ENCODE measurements around the gene ACVR1B.

The ACVR1B gene

GRCh38 chr12:51911307-51911706, 40.2 kb upstream of the ACVR1B start:
- peaks cover 5% of the 10 kb centered on the region for H3K4me1 ChIP-seq (ENCODE audit: control insufficient read depth, insufficient read depth, low read length)
- H3K27me3 ChIP-seq (ENCODE audit: control insufficient read depth, insufficient read depth, low read length), result peaks cover 45% of the 10 kb centered on the region
- H3K36me3 ChIP-seq (ENCODE audit: control insufficient read depth, insufficient read depth, low read length), result no peaks in the 10 kb centered on the region
- H3K9ac ChIP-seq (ENCODE audit: low read depth, low read length), result no peak overlapping the region
- no peak overlapping the region for H3K4me3 ChIP-seq (ENCODE audit: low read depth, low read length)
- no peaks in the 10 kb centered on the region for H3K9me3 ChIP-seq (ENCODE audit: control insufficient read depth, insufficient read depth, low read length)

GRCh38 chr12:51911788-51912711, 39.4 kb upstream of the ACVR1B start:
- Histone ChIP-seq H3K27me3 (ENCODE audit: control insufficient read depth, insufficient read depth, low read length) (peaks cover 38% of the 10 kb centered on the region), H3K36me3 (ENCODE audit: control insufficient read depth, insufficient read depth, low read length) (no peaks in the 10 kb centered on the region), H3K9ac (ENCODE audit: low read depth, low read length) (no peak overlapping the region), H3K4me3 (ENCODE audit: low read depth, low read length) (no peak overlapping the region), H3K4me1 (ENCODE audit: control insufficient read depth, insufficient read depth, low read length) (peaks cover 5% of the 10 kb centered on the region), H3K9me3 (ENCODE audit: control insufficient read depth, insufficient read depth, low read length) (no peaks in the 10 kb centered on the region)

GRCh38 chr12:51913071-51914033, 38.1 kb upstream of the ACVR1B start:
- H3K4me1 ChIP-seq (ENCODE audit: control insufficient read depth, insufficient read depth, low read length), result peaks cover 5% of the 10 kb centered on the region
- H3K4me3 ChIP-seq (ENCODE audit: low read depth, low read length), result no peak overlapping the region
- no peaks in the 10 kb centered on the region for H3K36me3 ChIP-seq (ENCODE audit: control insufficient read depth, insufficient read depth, low read length)
- H3K9me3 ChIP-seq (ENCODE audit: control insufficient read depth, insufficient read depth, low read length), result no peaks in the 10 kb centered on the region
- no peak overlapping the region for H3K9ac ChIP-seq (ENCODE audit: low read depth, low read length)
- H3K27me3 ChIP-seq (ENCODE audit: control insufficient read depth, insufficient read depth, low read length), result peaks cover 27% of the 10 kb centered on the region

GRCh38 chr12:51914034-51914923, 37.2 kb upstream of the ACVR1B start:
- peaks cover 18% of the 10 kb centered on the region for H3K27me3 ChIP-seq (ENCODE audit: control insufficient read depth, insufficient read depth, low read length)
- peaks cover 5% of the 10 kb centered on the region for H3K4me1 ChIP-seq (ENCODE audit: control insufficient read depth, insufficient read depth, low read length)
- H3K9me3 ChIP-seq (ENCODE audit: control insufficient read depth, insufficient read depth, low read length), result no peaks in the 10 kb centered on the region
- H3K36me3 ChIP-seq (ENCODE audit: control insufficient read depth, insufficient read depth, low read length), result no peaks in the 10 kb centered on the region
- no peak overlapping the region for H3K4me3 ChIP-seq (ENCODE audit: low read depth, low read length)
- no peak overlapping the region for H3K9ac ChIP-seq (ENCODE audit: low read depth, low read length)

- H3K4me3 ChIP-seq (ENCODE audit: low read depth, low read length), result no peak overlapping the region
- H3K9me3 ChIP-seq (ENCODE audit: control insufficient read depth, insufficient read depth, low read length), result no peaks in the 10 kb centered on the region
- H3K9ac ChIP-seq (ENCODE audit: low read depth, low read length), result no peak overlapping the region
- no peaks in the 10 kb centered on the region for H3K36me3 ChIP-seq (ENCODE audit: control insufficient read depth, insufficient read depth, low read length)
- peaks cover 14% of the 10 kb centered on the region for H3K27me3 ChIP-seq (ENCODE audit: control insufficient read depth, insufficient read depth, low read length)
- H3K4me1 ChIP-seq (ENCODE audit: control insufficient read depth, insufficient read depth, low read length), result peaks cover 5% of the 10 kb centered on the region
These were observed 36.4 kb upstream of the ACVR1B start for GRCh38 chr12:51915003-51915625.

GRCh38 chr12:51915951-51916350, 35.5 kb upstream of the ACVR1B start:
- Histone ChIP-seq H3K4me3 (ENCODE audit: low read depth, low read length) (no peak overlapping the region), H3K36me3 (ENCODE audit: control insufficient read depth, insufficient read depth, low read length) (no peaks in the 10 kb centered on the region), H3K9ac (ENCODE audit: low read depth, low read length) (no peak overlapping the region), H3K27me3 (ENCODE audit: control insufficient read depth, insufficient read depth, low read length) (peaks cover 11% of the 10 kb centered on the region), H3K9me3 (ENCODE audit: control insufficient read depth, insufficient read depth, low read length) (no peaks in the 10 kb centered on the region), H3K4me1 (ENCODE audit: control insufficient read depth, insufficient read depth, low read length) (peaks cover 5% of the 10 kb centered on the region)

- Histone ChIP-seq H3K4me1 (ENCODE audit: control insufficient read depth, insufficient read depth, low read length) (peaks cover 8% of the 10 kb centered on the region), H3K27me3 (ENCODE audit: control insufficient read depth, insufficient read depth, low read length) (peaks cover 7% of the 10 kb centered on the region), H3K4me3 (ENCODE audit: low read depth, low read length) (no peak overlapping the region), H3K9me3 (ENCODE audit: control insufficient read depth, insufficient read depth, low read length) (no peaks in the 10 kb centered on the region), H3K9ac (ENCODE audit: low read depth, low read length) (no peak overlapping the region), H3K36me3 (ENCODE audit: control insufficient read depth, insufficient read depth, low read length) (no peaks in the 10 kb centered on the region)
These were observed 34.4 kb upstream of the ACVR1B start for GRCh38 chr12:51917041-51917590.

- H3K9me3 ChIP-seq (ENCODE audit: control insufficient read depth, insufficient read depth, low read length), result no peaks in the 10 kb centered on the region
- H3K4me1 ChIP-seq (ENCODE audit: control insufficient read depth, insufficient read depth, low read length), result peaks cover 10% of the 10 kb centered on the region
- H3K9ac ChIP-seq (ENCODE audit: low read depth, low read length), result no peak overlapping the region
- H3K36me3 ChIP-seq (ENCODE audit: control insufficient read depth, insufficient read depth, low read length), result no peaks in the 10 kb centered on the region
- no peak overlapping the region for H3K4me3 ChIP-seq (ENCODE audit: low read depth, low read length)
- H3K27me3 ChIP-seq (ENCODE audit: control insufficient read depth, insufficient read depth, low read length), result peaks cover 7% of the 10 kb centered on the region
These were observed 33.6 kb upstream of the ACVR1B start for GRCh38 chr12:51917746-51918453.

- no peaks in the 10 kb centered on the region for H3K36me3 ChIP-seq (ENCODE audit: control insufficient read depth, insufficient read depth, low read length)
- H3K27me3 ChIP-seq (ENCODE audit: control insufficient read depth, insufficient read depth, low read length), result peaks cover 18% of the 10 kb centered on the region
- H3K4me3 ChIP-seq (ENCODE audit: low read depth, low read length), result no peak overlapping the region
- peaks cover 12% of the 10 kb centered on the region for H3K4me1 ChIP-seq (ENCODE audit: control insufficient read depth, insufficient read depth, low read length)
- no peak overlapping the region for H3K9ac ChIP-seq (ENCODE audit: low read depth, low read length)
- no peaks in the 10 kb centered on the region for H3K9me3 ChIP-seq (ENCODE audit: control insufficient read depth, insufficient read depth, low read length)
These were observed 31.5 kb upstream of the ACVR1B start for GRCh38 chr12:51920046-51920445.

GRCh38 chr12:51921017-51921725, 30.3 kb upstream of the ACVR1B start:
- peaks cover 11% of the 10 kb centered on the region for H3K4me1 ChIP-seq (ENCODE audit: control insufficient read depth, insufficient read depth, low read length)

More at GRCh38 chr12:51921017-51921725, 30.3 kb upstream of the ACVR1B start:
- Histone ChIP-seq H3K27me3 (ENCODE audit: control insufficient read depth, insufficient read depth, low read length) (peaks cover 21% of the 10 kb centered on the region), H3K9ac (ENCODE audit: low read depth, low read length) (no peak overlapping the region), H3K4me3 (ENCODE audit: low read depth, low read length) (no peak overlapping the region), H3K36me3 (ENCODE audit: control insufficient read depth, insufficient read depth, low read length) (no peaks in the 10 kb centered on the region), H3K9me3 (ENCODE audit: control insufficient read depth, insufficient read depth, low read length) (no peaks in the 10 kb centered on the region)

Data from iPS-15b (cell line).